Endothelial cell of umbilical vein (primary cell): ENCODE measurements around the gene SEMA5A.

ENCODE experiments used
- CTCF ChIP-seq, 2 donors: IDR thresholded peaks; 1 replicate in 1 of 2; 2 replicates in 1 of 2; pipeline ENCODE4 v1.5.1; 2011; ENCODE audit warnings: low read length in 2 of 2, mild to moderate bottlenecking in 2 of 2, moderate library complexity in 2 of 2, control low read depth in 1 of 2, inconsistent platforms in 1 of 2, low read depth in 1 of 2; ENCODE audit not compliant: insufficient read depth in 1 of 2; ENCODE audit errors: extremely low read depth in 1 of 2
- EZH2 ChIP-seq: IDR thresholded peaks from 2 replicates; pipeline ENCODE4 v1.6.1; 2012; ENCODE audit warnings: borderline replicate concordance, low read depth, mild to moderate bottlenecking, moderate library complexity, low read length, inconsistent platforms; ENCODE audit not compliant: severe bottlenecking
- JUN ChIP-seq: IDR thresholded peaks from 2 replicates; pipeline ENCODE4 v1.6.1; 2011; ENCODE audit warnings: borderline replicate concordance, low read depth; ENCODE audit not compliant: insufficient read length, insufficient read depth
- MAX ChIP-seq: IDR thresholded peaks from 2 replicates; pipeline ENCODE4 v1.6.1; 2011; ENCODE audit not compliant: insufficient read depth, insufficient read length
- MYC ChIP-seq: IDR thresholded peaks from one replicate; pipeline ENCODE4 v1.6.1; 2011; ENCODE audit warnings: mild to moderate bottlenecking, low read depth, low read length
- POLR2A ChIP-seq: IDR thresholded peaks from 2 replicates; pipeline ENCODE4 v1.6.1; 2012; ENCODE audit warnings: low read depth, mild to moderate bottlenecking, control low read depth, low read length

GRCh38 chr5:9466697-9467096 is 79.2 kb downstream of the SEMA5A start:
- TF ChIP-seq CTCF (IDR thresholded peaks at IDR 0.05; ENCODE audit: extremely low read depth in 1 of 2, insufficient read depth in 1 of 2, low read depth in 1 of 2, low read length in 2 of 2): no peak
- TF ChIP-seq POLR2A: no peak
- no peak for TF ChIP-seq MYC
- TF ChIP-seq JUN: no peak
- TF ChIP-seq MAX: no peak
- TF ChIP-seq EZH2: no peak
